ENCODE measurements around the gene PTPN1. TPM values are rescaled to one million over a fixed set of nuclear protein-coding genes. Genes with fewer than 3 reads are reported as not detected.
"Not testable (repeated sequence)": the region's sequence is repeated elsewhere in the genome, so short reads cannot be mapped to it uniquely, and the experiment has no call there.

PTPN1 gene
- polyA plus RNA-seq, 1 donor: 32.1 TPM

- DNase-seq: no peak
Observed at GRCh38 chr20:50557549-50558134, 47.5 kb downstream of the PTPN1 start.

- DNase-seq: no peak
Observed at GRCh38 chr20:50558483-50558925, 48.3 kb downstream of the PTPN1 start.

GRCh38 chr20:50559149-50559548 lies 49.0 kb downstream of the PTPN1 start:
- DNase-seq: no peak

- no peak for DNase-seq
Observed at GRCh38 chr20:50559856-50560638, 49.9 kb downstream of the PTPN1 start.

- no peak for DNase-seq
Observed at GRCh38 chr20:50560867-50561266, 50.7 kb downstream of the PTPN1 start.

- DNase-seq: no peak
Observed at GRCh38 chr20:50561379-50562078, 51.3 kb downstream of the PTPN1 start.

- DNase-seq: no peak
Observed at GRCh38 chr20:50562262-50562701, 52.1 kb downstream of the PTPN1 start.

GRCh38 chr20:50563133-50563944 lies 53.2 kb downstream of the PTPN1 start:
- DNase-seq: no peak

- no peak for DNase-seq
Observed at GRCh38 chr20:50565383-50565782, 55.2 kb downstream of the PTPN1 start.

GRCh38 chr20:50565871-50566270 lies 55.7 kb downstream of the PTPN1 start:
- no peak for DNase-seq

GRCh38 chr20:50567860-50568548 lies 57.8 kb downstream of the PTPN1 start:
- no peak for DNase-seq

GRCh38 chr20:50568549-50568942 lies 58.4 kb downstream of the PTPN1 start:
- DNase-seq: no peak

- not testable (repeated sequence) for DNase-seq
Observed at GRCh38 chr20:50569487-50569863, 59.3 kb downstream of the PTPN1 start.

- DNase-seq: no peak
Observed at GRCh38 chr20:50569864-50570836, 60.0 kb downstream of the PTPN1 start.

- DNase-seq: no peak
Observed at GRCh38 chr20:50571466-50571865, 61.3 kb downstream of the PTPN1 start.

- DNase-seq: no peak
Observed at GRCh38 chr20:50572938-50573777, 63.0 kb downstream of the PTPN1 start.

- DNase-seq: no peak
Observed at GRCh38 chr20:50574108-50574507, 63.9 kb downstream of the PTPN1 start.

GRCh38 chr20:50574586-50574985 lies 64.4 kb downstream of the PTPN1 start:
- DNase-seq: no peak
